ENCODE data around the gene DNAJC28.

GRCh38 chr21:33458861-33459260, 32.7 kb downstream of the DNAJC28 start:
- TF ChIP-seq POLR2AphosphoS5 (IDR thresholded peaks at IDR 0.05; ENCODE audit: borderline replicate concordance, low read depth, low read length) (no peak), EZH2 (IDR thresholded peaks at IDR 0.05) (no peak)

All from SK-N-MC (cell line).